ENCODE results near the gene HFE. TPM values are rescaled to one million over a fixed set of nuclear protein-coding genes. Genes with fewer than 3 reads are reported as not detected.
A peak's percentile ranks its signal among the peaks of the same experiment; 100 is the strongest.
"Not testable (repeated sequence)": the region's sequence is repeated elsewhere in the genome, so short reads cannot be mapped to it uniquely, and the experiment has no call there.

The HFE gene
- total RNA-seq, 6 experiments from 2014 or later = 16.1 to 21.7 (median 18.3) TPM

DNA sequence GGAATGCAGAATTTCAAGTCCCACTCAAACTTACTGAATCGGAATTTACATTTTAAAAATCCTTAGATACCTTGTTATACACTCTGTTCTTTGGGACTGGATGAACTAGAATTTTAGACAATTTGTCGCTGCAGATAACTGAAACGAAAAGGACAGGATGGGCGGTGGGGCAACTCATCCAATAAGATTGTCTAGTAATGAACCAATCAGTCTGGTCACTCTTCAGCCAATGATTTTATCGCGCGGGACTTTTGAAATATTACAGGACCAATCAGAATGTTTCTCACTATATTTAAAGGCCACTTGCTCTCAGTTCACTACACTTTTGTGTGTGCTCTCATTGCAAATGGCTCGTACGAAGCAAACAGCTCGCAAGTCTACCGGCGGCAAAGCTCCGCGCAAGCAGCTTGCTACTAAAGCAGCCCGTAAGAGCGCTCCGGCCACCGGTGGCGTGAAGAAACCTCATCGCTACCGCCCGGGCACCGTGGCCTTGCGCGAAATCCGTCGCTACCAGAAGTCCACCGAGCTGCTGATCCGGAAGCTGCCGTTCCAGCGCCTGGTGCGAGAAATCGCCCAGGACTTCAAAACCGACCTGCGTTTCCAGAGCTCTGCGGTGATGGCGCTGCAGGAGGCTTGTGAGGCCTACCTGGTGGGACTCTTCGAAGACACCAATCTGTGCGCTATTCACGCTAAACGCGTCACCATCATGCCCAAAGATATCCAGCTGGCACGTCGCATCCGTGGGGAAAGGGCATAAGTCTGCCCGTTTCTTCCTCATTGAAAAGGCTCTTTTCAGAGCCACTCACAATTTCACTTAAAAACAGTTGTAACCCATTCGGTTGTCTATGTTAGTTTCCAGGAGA, 41.9 kb upstream of the HFE start:
- Mint-ChIP-seq H3K36me3 (ENCODE audit: low read depth) (no peaks in the 10 kb centered on the region), H3K9me3 (no peaks in the 10 kb centered on the region; the same call in 1 of the 2 replicates), H3K27me3 (ENCODE audit: insufficient read depth) (peaks cover 14% of the 10 kb centered on the region), H3K4me1 (ENCODE audit: low read depth) (peaks cover 48% of the 10 kb centered on the region), H3K27ac (peak overlapping the region; percentile 97), H3K4me3 (peak overlapping the region; percentile 88)
- peak; percentile 98 for DNase-seq
- TF ChIP-seq, protein P1, sequence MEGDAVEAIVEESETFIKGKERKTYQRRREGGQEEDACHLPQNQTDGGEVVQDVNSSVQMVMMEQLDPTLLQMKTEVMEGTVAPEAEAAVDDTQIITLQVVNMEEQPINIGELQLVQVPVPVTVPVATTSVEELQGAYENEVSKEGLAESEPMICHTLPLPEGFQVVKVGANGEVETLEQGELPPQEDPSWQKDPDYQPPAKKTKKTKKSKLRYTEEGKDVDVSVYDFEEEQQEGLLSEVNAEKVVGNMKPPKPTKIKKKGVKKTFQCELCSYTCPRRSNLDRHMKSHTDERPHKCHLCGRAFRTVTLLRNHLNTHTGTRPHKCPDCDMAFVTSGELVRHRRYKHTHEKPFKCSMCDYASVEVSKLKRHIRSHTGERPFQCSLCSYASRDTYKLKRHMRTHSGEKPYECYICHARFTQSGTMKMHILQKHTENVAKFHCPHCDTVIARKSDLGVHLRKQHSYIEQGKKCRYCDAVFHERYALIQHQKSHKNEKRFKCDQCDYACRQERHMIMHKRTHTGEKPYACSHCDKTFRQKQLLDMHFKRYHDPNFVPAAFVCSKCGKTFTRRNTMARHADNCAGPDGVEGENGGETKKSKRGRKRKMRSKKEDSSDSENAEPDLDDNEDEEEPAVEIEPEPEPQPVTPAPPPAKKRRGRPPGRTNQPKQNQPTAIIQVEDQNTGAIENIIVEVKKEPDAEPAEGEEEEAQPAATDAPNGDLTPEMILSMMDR (IDR thresholded peaks at IDR 0.05) = peak; percentile 54; the same call in 1 of the 2 replicates

DNA sequence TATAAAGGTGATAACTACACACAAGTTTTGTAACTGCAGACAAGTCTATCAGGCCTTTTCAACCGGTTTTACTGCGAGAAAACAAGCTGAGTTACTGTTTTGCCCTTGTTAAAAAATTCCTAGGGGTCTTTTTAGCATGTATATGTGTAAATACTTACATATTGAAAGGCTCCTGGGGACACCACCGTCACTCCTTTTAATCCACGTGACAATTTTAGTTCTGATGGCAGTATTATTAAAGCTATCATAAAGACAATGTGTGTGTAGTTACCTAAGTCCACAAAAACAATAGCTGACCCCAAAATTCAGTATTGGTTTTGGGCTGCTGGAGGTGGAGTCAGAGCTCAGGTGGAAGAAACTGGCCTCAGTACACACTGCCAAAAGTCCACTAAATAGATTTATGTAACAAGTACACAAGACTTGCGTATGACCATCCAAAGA, 41.3 kb upstream of the HFE start:
- H3K9me3 Mint-ChIP-seq = no peaks in the 10 kb centered on the region; the same call in 1 of the 2 replicates
- H3K36me3 Mint-ChIP-seq (ENCODE audit: low read depth) = no peaks in the 10 kb centered on the region
- TF ChIP-seq, protein P1 (IDR thresholded peaks at IDR 0.05) = no peak
- peak overlapping the region; percentile 88 for H3K4me3 Mint-ChIP-seq
- H3K4me1 Mint-ChIP-seq (ENCODE audit: low read depth) = peaks cover 48% of the 10 kb centered on the region
- peaks cover 14% of the 10 kb centered on the region for H3K27me3 Mint-ChIP-seq (ENCODE audit: insufficient read depth)
- H3K27ac Mint-ChIP-seq = peak overlapping the region; percentile 97
- no peak for DNase-seq

DNA sequence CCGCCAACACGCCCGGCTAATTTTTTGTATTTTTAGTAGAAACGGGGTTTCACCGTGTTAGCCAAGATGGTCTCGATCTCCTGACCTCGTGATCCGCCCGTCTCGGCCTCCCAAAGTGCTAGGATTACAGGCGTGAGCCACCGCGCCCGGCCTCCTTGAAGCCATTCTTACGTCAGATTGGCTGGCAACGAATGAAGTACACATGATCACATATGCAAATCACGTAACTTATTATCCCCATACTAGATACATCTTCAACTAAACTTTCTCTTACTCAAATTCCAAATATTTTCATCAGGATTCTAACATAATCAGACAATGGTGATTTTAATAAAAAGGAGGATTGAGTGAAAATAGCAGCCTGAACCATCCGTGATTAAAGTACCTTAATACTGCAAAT, 39.9 kb upstream of the HFE start:
- not testable (repeated sequence) for H3K27ac Mint-ChIP-seq; H3K36me3 Mint-ChIP-seq (ENCODE audit: low read depth); H3K9me3 Mint-ChIP-seq; DNase-seq; H3K4me3 Mint-ChIP-seq
- peaks cover 48% of the 10 kb centered on the region for H3K4me1 Mint-ChIP-seq (ENCODE audit: low read depth)
- peaks cover 14% of the 10 kb centered on the region for H3K27me3 Mint-ChIP-seq (ENCODE audit: insufficient read depth)

DNA sequence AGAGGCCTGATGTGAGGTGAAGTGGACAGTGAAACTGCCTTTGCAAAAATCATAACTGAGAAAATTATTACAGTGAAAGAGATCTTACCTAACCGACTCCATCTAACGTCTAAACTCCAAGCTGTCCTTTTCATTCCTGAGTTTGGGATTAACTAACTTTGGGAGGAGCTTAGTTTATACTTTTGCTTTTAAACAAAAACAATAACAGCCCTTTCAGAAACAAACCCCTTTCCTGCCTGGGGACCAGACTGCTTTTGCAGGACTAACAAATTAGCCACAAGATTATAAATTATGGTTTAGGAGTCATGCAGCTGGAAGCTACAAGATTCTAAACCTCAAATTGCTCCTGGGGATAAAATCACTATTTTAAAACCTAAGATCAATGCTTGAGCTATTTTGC, 38.6 kb upstream of the HFE start:
- H3K27ac Mint-ChIP-seq = peak overlapping the region; percentile 34; the same call in 1 of the 2 replicates
- H3K9me3 Mint-ChIP-seq = no peaks in the 10 kb centered on the region; the same call in 1 of the 2 replicates
- H3K4me3 Mint-ChIP-seq = no peak overlapping the region; the same call in 1 of the 2 replicates
- no peak for DNase-seq
- peaks cover 43% of the 10 kb centered on the region for H3K4me1 Mint-ChIP-seq (ENCODE audit: low read depth)
- TF ChIP-seq, protein P1 (IDR thresholded peaks at IDR 0.05) = no peak
- peaks cover 8% of the 10 kb centered on the region for H3K27me3 Mint-ChIP-seq (ENCODE audit: insufficient read depth)
- no peaks in the 10 kb centered on the region for H3K36me3 Mint-ChIP-seq (ENCODE audit: low read depth)

DNA sequence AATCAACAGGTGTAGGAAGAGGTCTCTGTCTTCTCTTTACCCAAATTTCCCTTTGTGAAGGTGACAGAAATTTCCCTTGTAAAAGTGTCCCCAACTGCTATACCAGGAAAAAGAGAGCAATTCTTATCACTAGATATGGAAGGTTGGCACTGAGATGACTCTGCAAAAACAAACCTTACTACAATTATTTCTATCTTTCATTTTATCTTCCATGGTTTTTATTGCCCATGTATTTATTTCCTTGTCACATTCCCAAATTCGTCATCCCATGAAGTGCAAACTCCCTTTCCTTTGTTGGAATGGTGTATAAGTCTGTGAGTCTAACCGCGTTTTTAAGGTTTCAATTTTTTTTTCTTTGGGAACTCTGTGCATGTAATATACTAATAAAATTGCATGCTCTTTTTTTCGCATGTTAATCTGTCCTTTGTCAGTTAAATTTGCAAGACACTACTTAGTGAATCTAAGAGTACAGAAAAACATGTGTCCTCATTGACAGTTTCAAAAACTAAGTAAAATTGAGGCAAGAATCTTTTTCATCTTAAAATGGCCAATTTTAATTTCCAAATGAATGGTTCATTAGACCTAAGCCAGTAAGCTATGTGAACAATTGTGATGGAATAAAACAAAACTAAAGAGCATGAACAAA, 35.4 kb upstream of the HFE start:
- Mint-ChIP-seq H3K36me3 (ENCODE audit: low read depth) (no peaks in the 10 kb centered on the region), H3K4me1 (ENCODE audit: low read depth) (peaks cover 34% of the 10 kb centered on the region), H3K4me3 (no peak overlapping the region), H3K27ac (no peak overlapping the region), H3K9me3 (no peaks in the 10 kb centered on the region; the same call in 1 of the 2 replicates), H3K27me3 (ENCODE audit: insufficient read depth) (peaks cover 6% of the 10 kb centered on the region)
- DNase-seq = no peak
- TF ChIP-seq, protein P1 (IDR thresholded peaks at IDR 0.05) = no peak

DNA sequence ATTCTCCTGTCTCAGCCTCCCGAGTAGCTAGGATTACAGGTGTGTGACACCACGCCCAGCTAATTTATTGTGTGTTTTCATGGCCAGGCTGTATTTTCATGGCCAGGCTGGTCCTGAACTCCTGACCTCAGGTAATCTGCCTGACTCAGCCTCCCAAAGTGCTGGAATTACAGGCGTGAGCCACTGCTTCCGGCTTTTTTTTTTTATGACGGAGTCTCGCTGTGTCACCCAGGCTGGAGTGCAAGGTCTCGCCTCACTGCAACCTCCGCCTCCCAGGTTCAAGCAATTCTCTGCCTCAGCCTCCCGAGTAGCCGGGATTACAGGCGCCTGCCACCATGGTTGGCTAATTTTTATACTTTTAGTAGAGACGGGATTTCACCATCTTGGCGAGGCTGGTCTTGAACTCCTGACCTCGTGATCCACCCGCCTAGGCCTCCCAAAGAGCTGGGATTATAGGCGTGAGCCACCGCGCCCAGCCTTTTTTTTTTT, 34.4 kb upstream of the HFE start:
- not testable (repeated sequence) for H3K36me3 Mint-ChIP-seq (ENCODE audit: low read depth); H3K4me3 Mint-ChIP-seq; H3K27me3 Mint-ChIP-seq (ENCODE audit: insufficient read depth); DNase-seq; H3K9me3 Mint-ChIP-seq
- Mint-ChIP-seq H3K27ac (peak overlapping the region; percentile 98), H3K4me1 (ENCODE audit: low read depth) (peaks cover 33% of the 10 kb centered on the region)
